ENCODE results near the gene TMEM273.

DNA sequence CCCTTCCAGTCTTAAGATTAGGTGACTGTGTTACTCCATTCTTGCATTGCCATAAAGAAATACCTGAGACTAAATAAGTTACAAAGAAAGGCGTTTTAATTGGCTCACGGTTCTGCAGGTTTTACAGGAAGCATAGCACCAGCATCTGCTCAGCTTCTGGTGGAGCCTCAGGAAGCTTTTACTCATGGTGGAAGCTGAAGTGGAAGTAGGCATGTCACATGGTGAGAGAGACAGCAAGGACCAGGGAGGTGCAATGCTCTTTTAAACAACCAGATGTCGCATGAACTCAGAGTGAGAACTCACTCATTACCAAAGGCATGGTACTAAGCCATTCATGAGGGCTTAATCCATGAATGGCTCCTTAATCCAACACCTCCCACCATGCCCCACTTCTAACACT lies 34.0 kb upstream of the TMEM273 start:
- TF ChIP-seq, protein P1, sequence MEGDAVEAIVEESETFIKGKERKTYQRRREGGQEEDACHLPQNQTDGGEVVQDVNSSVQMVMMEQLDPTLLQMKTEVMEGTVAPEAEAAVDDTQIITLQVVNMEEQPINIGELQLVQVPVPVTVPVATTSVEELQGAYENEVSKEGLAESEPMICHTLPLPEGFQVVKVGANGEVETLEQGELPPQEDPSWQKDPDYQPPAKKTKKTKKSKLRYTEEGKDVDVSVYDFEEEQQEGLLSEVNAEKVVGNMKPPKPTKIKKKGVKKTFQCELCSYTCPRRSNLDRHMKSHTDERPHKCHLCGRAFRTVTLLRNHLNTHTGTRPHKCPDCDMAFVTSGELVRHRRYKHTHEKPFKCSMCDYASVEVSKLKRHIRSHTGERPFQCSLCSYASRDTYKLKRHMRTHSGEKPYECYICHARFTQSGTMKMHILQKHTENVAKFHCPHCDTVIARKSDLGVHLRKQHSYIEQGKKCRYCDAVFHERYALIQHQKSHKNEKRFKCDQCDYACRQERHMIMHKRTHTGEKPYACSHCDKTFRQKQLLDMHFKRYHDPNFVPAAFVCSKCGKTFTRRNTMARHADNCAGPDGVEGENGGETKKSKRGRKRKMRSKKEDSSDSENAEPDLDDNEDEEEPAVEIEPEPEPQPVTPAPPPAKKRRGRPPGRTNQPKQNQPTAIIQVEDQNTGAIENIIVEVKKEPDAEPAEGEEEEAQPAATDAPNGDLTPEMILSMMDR (IDR thresholded peaks at IDR 0.05; ENCODE audit: borderline replicate concordance, extremely low read depth, low read length, poor library complexity, severe bottlenecking), result no peak
- TF ChIP-seq EZH2 (IDR thresholded peaks at IDR 0.05; ENCODE audit: borderline replicate concordance, low read depth, low read length, severe bottlenecking), result no peak

Measured in DND-41 (cell line).